ENCODE results near the gene NAA40.

DNA sequence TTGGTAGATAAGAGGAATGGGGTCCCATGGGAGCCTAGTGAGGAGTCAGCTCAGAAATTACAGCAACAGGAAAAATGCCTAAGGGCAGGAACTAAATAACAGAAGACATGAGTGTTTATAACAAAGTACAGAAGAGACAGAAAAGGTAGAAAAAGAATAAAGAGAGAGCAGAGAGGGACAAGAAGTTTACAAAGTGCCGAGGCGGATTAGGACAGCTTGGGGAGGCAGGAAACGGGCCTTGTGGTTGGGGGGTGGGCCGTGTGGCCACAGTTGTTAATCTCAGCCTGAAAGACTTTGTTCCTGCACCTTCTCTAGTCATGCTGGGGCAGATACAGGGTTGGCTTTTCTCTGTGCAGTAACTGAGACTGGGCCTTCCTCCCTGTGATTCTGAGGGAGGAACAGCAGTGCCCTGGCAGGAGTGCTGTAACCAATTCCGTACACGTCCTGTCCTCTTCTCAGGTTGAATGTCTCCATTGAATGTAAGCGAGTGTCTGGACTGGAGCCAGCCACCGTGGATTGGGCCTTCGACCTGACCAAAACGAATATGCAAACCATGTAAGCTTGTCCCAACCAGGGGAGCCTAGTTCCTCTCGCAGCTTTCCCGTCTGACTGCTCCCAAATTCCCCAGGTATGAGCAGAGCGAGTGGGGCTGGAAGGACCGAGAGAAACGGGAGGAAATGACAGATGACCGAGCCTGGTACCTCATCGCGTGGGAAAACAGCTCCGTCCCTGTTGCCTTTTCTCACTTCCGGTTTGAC lies 13.2 kb downstream of the NAA40 start:
- TF ChIP-seq, protein P1, sequence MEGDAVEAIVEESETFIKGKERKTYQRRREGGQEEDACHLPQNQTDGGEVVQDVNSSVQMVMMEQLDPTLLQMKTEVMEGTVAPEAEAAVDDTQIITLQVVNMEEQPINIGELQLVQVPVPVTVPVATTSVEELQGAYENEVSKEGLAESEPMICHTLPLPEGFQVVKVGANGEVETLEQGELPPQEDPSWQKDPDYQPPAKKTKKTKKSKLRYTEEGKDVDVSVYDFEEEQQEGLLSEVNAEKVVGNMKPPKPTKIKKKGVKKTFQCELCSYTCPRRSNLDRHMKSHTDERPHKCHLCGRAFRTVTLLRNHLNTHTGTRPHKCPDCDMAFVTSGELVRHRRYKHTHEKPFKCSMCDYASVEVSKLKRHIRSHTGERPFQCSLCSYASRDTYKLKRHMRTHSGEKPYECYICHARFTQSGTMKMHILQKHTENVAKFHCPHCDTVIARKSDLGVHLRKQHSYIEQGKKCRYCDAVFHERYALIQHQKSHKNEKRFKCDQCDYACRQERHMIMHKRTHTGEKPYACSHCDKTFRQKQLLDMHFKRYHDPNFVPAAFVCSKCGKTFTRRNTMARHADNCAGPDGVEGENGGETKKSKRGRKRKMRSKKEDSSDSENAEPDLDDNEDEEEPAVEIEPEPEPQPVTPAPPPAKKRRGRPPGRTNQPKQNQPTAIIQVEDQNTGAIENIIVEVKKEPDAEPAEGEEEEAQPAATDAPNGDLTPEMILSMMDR (IDR thresholded peaks at IDR 0.05; ENCODE audit: poor library complexity, severe bottlenecking) = no peak
- no peak for TF ChIP-seq POLR2AphosphoS5 (IDR thresholded peaks at IDR 0.05)
